Measurements from ENCODE around the gene TSPAN18.
A peak's percentile ranks its signal among the peaks of the same experiment; 100 is the strongest.

The TSPAN18 gene

GRCh38 chr11:44727373-44728287 is 868 bp downstream of the TSPAN18 start:
- Histone ChIP-seq H3K4me3 (ENCODE audit: low read length) (peak overlapping the region; percentile 68), H3K9me3 (replicated peaks; ENCODE audit: insufficient read depth, low read length) (no peaks in the 10 kb centered on the region), H3K27me3 (replicated peaks; ENCODE audit: insufficient read depth, low read length) (peaks cover 35% of the 10 kb centered on the region), H3K36me3 (replicated peaks; ENCODE audit: insufficient read depth, low read length) (no peaks in the 10 kb centered on the region), H3K4me1 (ENCODE audit: low read length) (no peaks in the 10 kb centered on the region), H3K9ac (ENCODE audit: low read length) (no peak overlapping the region), H4K20me1 (ENCODE audit: insufficient read depth, low read length) (no peaks in the 10 kb centered on the region), H2AFZ (ENCODE audit: low read length) (peak overlapping the region; percentile 81), H3K27ac (ENCODE audit: low read length) (no peak overlapping the region), H3K79me2 (ENCODE audit: low read length) (no peaks in the 10 kb centered on the region), H3K9me2 (replicated peaks; ENCODE audit: insufficient read depth, low read length) (no peaks in the 10 kb centered on the region), H3F3A (ENCODE audit: insufficient read depth, low read length) (no peaks in the 10 kb centered on the region), H3K4me2 (ENCODE audit: low read depth, low read length) (peak overlapping the region; percentile 98)
- TF ChIP-seq, protein P1, sequence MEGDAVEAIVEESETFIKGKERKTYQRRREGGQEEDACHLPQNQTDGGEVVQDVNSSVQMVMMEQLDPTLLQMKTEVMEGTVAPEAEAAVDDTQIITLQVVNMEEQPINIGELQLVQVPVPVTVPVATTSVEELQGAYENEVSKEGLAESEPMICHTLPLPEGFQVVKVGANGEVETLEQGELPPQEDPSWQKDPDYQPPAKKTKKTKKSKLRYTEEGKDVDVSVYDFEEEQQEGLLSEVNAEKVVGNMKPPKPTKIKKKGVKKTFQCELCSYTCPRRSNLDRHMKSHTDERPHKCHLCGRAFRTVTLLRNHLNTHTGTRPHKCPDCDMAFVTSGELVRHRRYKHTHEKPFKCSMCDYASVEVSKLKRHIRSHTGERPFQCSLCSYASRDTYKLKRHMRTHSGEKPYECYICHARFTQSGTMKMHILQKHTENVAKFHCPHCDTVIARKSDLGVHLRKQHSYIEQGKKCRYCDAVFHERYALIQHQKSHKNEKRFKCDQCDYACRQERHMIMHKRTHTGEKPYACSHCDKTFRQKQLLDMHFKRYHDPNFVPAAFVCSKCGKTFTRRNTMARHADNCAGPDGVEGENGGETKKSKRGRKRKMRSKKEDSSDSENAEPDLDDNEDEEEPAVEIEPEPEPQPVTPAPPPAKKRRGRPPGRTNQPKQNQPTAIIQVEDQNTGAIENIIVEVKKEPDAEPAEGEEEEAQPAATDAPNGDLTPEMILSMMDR (IDR thresholded peaks at IDR 0.05; ENCODE audit: low read length): peak; percentile 82
- no peak for TF ChIP-seq EZH2 (optimal IDR thresholded peaks at IDR 0.05; ENCODE audit: low read depth, low read length)
- peak; percentile 72 for DNase-seq

- Histone ChIP-seq H3K27me3 (replicated peaks; ENCODE audit: insufficient read depth, low read length) (peaks cover 35% of the 10 kb centered on the region), H3K4me3 (ENCODE audit: low read length) (no peak overlapping the region), H3K9me3 (replicated peaks; ENCODE audit: insufficient read depth, low read length) (no peaks in the 10 kb centered on the region), H3K9me2 (replicated peaks; ENCODE audit: insufficient read depth, low read length) (no peaks in the 10 kb centered on the region), H4K20me1 (ENCODE audit: insufficient read depth, low read length) (no peaks in the 10 kb centered on the region), H3K9ac (ENCODE audit: low read length) (no peak overlapping the region), H3F3A (ENCODE audit: insufficient read depth, low read length) (no peaks in the 10 kb centered on the region), H3K36me3 (replicated peaks; ENCODE audit: insufficient read depth, low read length) (no peaks in the 10 kb centered on the region), H2AFZ (ENCODE audit: low read length) (no peak overlapping the region), H3K4me1 (ENCODE audit: low read length) (no peaks in the 10 kb centered on the region), H3K27ac (ENCODE audit: low read length) (no peak overlapping the region), H3K79me2 (ENCODE audit: low read length) (no peaks in the 10 kb centered on the region), H3K4me2 (ENCODE audit: low read depth, low read length) (no peak overlapping the region)
- DNase-seq: no peak
- TF ChIP-seq, protein P1 (IDR thresholded peaks at IDR 0.05; ENCODE audit: low read length): no peak
- TF ChIP-seq EZH2phosphoT487 (IDR thresholded peaks at IDR 0.05; ENCODE audit: low read length): no peak
- no peak for TF ChIP-seq EZH2 (optimal IDR thresholded peaks at IDR 0.05; ENCODE audit: low read depth, low read length)
Observed at GRCh38 chr11:44728491-44728910, 1.7 kb downstream of the TSPAN18 start.

- no peak overlapping the region for H3K27ac ChIP-seq (ENCODE audit: low read length)
- TF ChIP-seq, protein P1 (IDR thresholded peaks at IDR 0.05; ENCODE audit: low read length): no peak
- TF ChIP-seq EZH2 (optimal IDR thresholded peaks at IDR 0.05; ENCODE audit: low read depth, low read length) (no peak), EZH2phosphoT487 (IDR thresholded peaks at IDR 0.05; ENCODE audit: low read length) (no peak)
- H2AFZ ChIP-seq (ENCODE audit: low read length): no peak overlapping the region
- peaks cover 35% of the 10 kb centered on the region for H3K27me3 ChIP-seq (replicated peaks; ENCODE audit: insufficient read depth, low read length)
- no peak overlapping the region for H3K9ac ChIP-seq (ENCODE audit: low read length)
- no peaks in the 10 kb centered on the region for H3F3A ChIP-seq (ENCODE audit: insufficient read depth, low read length)
- H3K4me3 ChIP-seq (ENCODE audit: low read length): no peak overlapping the region
- H3K79me2 ChIP-seq (ENCODE audit: low read length): no peaks in the 10 kb centered on the region
- H3K9me2 ChIP-seq (replicated peaks; ENCODE audit: insufficient read depth, low read length): no peaks in the 10 kb centered on the region
- H4K20me1 ChIP-seq (ENCODE audit: insufficient read depth, low read length): no peaks in the 10 kb centered on the region
- H3K36me3 ChIP-seq (replicated peaks; ENCODE audit: insufficient read depth, low read length): no peaks in the 10 kb centered on the region
- H3K4me1 ChIP-seq (ENCODE audit: low read length): no peaks in the 10 kb centered on the region
- no peaks in the 10 kb centered on the region for H3K9me3 ChIP-seq (replicated peaks; ENCODE audit: insufficient read depth, low read length)
- H3K4me2 ChIP-seq (ENCODE audit: low read depth, low read length): no peak overlapping the region
- no peak for DNase-seq
Observed at GRCh38 chr11:44729063-44729462, 2.3 kb downstream of the TSPAN18 start.
